ENCODE results near the gene ZFAND3.

The ZFAND3 gene

DNA sequence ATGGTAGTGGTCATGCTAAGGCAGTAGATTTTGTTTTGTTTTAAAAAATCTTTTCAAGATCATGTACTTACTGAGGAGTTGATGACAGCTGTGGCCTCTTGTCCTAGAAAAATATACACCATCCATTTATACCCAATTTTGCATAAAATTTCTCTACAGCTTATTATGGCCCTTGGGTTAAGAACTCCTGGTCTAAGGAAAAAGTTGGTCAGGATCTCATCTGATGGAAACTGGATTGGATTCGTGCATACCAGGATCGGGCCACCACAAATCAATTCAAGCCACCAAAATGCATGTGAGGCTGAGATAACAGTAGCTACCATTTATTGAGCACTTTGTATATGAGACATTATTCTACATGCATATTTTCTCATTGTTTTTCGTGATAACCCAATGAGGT, 244.4 kb downstream of the ZFAND3 start:
- TF ChIP-seq, protein P1, sequence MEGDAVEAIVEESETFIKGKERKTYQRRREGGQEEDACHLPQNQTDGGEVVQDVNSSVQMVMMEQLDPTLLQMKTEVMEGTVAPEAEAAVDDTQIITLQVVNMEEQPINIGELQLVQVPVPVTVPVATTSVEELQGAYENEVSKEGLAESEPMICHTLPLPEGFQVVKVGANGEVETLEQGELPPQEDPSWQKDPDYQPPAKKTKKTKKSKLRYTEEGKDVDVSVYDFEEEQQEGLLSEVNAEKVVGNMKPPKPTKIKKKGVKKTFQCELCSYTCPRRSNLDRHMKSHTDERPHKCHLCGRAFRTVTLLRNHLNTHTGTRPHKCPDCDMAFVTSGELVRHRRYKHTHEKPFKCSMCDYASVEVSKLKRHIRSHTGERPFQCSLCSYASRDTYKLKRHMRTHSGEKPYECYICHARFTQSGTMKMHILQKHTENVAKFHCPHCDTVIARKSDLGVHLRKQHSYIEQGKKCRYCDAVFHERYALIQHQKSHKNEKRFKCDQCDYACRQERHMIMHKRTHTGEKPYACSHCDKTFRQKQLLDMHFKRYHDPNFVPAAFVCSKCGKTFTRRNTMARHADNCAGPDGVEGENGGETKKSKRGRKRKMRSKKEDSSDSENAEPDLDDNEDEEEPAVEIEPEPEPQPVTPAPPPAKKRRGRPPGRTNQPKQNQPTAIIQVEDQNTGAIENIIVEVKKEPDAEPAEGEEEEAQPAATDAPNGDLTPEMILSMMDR (IDR thresholded peaks at IDR 0.05), result no peak

DNA sequence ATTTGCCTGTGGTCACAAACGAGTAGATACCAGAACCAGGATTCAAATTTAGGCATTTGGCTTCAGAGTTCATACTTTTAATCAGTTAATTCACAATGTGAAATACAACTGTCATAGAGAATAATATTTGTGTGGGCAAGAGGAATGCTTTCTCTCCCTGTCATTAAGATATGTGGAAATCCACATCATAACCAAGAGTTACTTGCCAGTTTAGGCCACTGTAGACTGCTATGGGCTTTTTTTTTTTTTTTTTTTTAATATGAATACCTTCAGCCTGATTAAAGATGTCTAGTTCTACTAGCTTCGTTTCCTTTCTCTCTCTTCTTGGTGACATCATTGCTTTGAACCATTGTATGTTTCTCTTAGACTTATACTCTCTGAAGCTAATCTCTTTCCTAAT, 244.9 kb downstream of the ZFAND3 start:
- TF ChIP-seq, protein P1 (IDR thresholded peaks at IDR 0.05), result no peak

DNA sequence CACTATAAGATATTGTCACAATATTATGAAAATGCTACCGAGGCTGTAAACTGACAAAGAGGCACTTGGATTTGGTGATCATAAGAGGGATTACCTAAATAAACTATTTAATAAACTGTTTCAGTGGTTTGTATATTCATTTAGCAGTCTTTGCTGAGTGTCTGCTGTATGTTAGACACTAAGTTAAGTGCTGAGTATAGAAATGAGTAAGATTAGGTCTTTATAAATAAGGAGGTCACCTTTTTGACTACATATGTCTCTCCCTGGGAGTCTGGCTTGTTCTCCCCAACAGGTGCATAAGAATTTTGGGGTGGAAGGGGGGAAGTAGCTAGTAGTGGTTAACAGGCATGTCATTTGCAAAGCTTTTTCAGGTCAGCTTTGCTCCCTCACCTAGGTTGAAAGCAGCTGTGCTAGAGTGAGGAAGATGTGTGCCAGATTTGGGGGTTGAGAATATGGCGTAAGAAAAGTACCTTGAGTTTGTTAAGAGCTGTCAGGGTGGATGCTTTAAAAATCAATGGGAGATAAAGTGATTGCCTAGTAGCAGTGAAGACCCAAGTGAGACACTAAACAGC, 246.3 kb downstream of the ZFAND3 start:
- TF ChIP-seq, protein P1 (IDR thresholded peaks at IDR 0.05), result no peak

DNA sequence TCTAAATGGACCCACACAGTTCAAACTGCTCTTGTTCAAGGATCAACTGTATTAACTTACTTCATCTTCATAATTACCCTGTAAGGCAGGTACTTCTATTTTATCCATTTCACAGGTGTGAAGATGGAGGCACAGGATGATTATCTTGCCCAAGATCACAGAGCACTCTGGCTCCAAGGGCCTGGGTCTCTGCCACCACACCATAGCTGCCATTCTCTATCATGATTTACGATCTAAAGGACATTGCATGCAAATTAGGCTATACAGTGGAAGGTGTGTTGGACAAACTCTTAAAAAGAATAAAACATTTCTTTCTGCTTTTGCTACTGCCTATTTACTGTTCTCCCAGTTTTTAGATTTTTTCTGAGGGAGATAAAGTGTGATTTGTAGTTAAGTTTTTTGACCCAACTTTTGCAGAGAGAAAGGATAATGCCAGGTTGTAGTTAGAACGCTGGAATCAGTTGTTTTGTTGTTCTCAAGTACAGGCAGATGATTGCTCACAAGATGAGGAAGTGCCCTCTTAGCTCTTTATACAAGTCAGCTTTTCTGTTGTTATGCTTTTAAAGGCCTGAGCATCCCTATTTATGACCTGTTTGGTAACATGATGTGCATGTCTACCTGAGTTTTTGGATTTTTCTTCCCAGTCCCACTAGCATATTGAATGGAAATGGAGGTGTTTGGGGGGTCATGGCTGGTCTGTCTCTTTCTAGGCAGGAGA, 247.9 kb downstream of the ZFAND3 start:
- TF ChIP-seq, protein P1 (IDR thresholded peaks at IDR 0.05), result no peak

DNA sequence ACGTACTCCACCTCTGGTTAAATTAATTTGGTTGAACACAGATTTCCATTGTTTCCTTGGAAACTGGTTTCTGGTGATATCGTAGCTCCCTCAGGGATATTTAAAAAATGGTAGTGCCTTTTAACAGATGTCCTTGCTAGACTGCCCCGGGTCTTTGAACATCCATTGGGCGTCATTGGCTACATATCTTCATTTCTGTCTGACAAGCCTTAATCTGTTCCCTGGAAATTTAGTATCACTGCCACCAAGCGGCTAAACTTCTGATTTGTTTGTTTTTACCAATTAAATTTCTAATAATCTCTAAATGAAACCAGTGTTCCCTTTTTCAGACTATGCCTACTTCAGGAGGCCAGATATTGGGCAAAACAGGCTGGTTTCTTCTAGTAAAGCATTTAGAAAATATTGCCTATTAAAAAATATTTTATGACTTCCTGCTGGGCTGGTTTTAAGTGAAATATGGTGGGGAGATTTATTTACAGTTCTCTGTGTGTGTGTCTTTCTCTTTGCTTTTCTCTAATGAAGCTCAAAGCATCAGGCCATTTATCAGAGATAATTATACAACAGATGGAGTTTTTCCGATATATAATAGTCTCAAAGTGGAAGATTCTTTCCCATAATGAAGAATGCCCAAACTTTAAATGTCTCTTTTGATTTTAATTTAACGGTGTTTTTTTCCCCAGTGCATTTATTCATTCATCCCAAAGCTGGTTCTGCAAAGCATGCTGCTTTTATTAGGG, 249.5 kb downstream of the ZFAND3 start:
- TF ChIP-seq, protein P1 (IDR thresholded peaks at IDR 0.05), result peak; percentile 39; the same call in 1 of the 2 replicates

DNA sequence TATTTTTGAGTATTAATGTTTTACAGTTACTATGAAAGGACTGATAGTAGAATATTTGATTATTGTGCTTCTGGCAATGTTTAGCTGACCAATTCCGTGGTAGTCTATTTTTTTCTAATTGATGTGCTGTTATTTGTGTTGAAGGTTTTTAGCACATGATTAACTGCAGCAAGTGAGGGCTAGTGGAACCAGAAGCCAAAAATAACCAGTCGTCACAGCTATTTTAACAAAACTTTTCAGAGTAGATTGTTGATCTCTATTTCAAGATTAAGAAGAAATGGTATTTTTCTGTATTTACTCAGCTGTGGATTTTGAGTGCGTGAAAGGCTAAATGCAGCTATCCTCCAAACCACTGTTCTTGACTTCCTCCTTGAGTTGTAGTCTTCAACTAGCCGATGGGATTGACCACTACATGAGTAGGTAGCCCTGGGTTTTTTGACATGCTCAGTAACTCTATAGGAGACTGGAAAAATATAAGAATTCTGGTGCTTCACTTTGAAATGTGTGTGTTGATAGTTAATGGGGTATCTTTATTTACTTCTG, 258.0 kb downstream of the ZFAND3 start:
- TF ChIP-seq, protein P1 (IDR thresholded peaks at IDR 0.05), result no peak

DNA sequence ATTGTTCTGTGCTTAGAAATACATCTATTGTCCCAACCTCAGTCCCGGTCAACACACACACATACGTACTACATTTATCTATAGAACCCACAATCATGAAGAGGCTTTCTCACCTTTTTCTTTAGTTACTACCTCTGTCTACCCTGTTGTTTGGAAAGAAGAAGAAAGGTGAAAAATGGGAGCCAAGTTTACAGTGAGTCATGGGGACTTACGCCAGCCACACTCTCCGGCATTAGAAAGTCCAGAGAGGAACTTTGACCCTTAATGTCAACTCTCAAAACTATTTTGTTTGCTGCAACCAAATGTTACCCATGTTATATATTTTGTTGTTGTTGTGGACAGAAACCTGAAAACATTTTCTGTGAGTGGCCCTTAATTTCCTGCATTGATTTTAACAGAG, 259.1 kb downstream of the ZFAND3 start:
- TF ChIP-seq, protein P1 (IDR thresholded peaks at IDR 0.05), result no peak

Measured in LNCAP (cell line).